ENCODE measurements around the gene SND1.

GRCh38 chr7:127857464-127857841 is 205.5 kb downstream of the SND1 start:
- no peak for TF ChIP-seq CTCF (IDR thresholded peaks at IDR 0.05)
- no peak for TF ChIP-seq EZH2 (IDR thresholded peaks at IDR 0.05; ENCODE audit: borderline replicate concordance, insufficient read depth, low read depth, low read length, poor library complexity, severe bottlenecking)

Measured in B cell (primary cell).